HepG2 (cell line): Measurements from ENCODE around the gene PPP1CC. TPM values are rescaled to one million over a fixed set of nuclear protein-coding genes. Genes with fewer than 3 reads are reported as not detected.

ENCODE experiments used
- ATAC-seq: fragments of 200-7000 bp; cut with Tn5 transposase; 3 replicates; pipeline ENCODE4 v1.9.1; 2020; ENCODE audit warnings: mild to moderate bottlenecking, moderate library complexity
- BruUV-seq: library from RNA; stranded (reverse); fragments of 400-500 nt; replicated peaks from 2 replicates; lab custom pipeline; 2021; lab: Mats Ljungman, UMichigan
- CTCF ChIA-PET: fragments of 300-600 bp; formaldehyde crosslinking; extraction: SDS; loops from one replicate; lab custom pipeline; 2021; ENCODE audit warnings: low total read pairs, inconsistent platforms, low intra/inter-chr PET ratio; lab: Yijun Ruan, JAX
- POLR2A ChIA-PET: fragments of 350-600 bp; sonication (Branson Sonifier 250); formaldehyde crosslinking; loops from one replicate; lab custom pipeline; 2020; ENCODE audit warnings: antibody characterized with exemption, inconsistent platforms; lab: Yijun Ruan, JAX
- DNase-seq: peaks from one replicate; pipeline ENCODE4 v3.0.0-alpha.2; 2015; ENCODE audit warnings: low spot score
- FAIRE-seq: peaks from 3 replicates; lab custom pipeline; 2011; peaks lifted over from hg19 to GRCh38; lab: Jason Lieb, UNC
- H2AFZ ChIP-seq: one replicate; pipeline ENCODE4 v1.6.1; 2011; ENCODE audit warnings: low read length, inconsistent platforms
- H3K27ac ChIP-seq: fragments of 300-600 bp; 3 replicates; pipeline ENCODE4 v1.8.0; 2011; ENCODE audit warnings: mixed run types, mild to moderate bottlenecking, mixed read lengths, low read length, inconsistent platforms; ENCODE audit not compliant: insufficient read depth; ENCODE audit errors: extremely low read length
- H3K27me3 ChIP-seq, 2 experiments: fragments of 200-600 bp in 1 of 2; 2 replicates in 1 of 2; 3 replicates in 1 of 2; pipeline versions ENCODE4 v1.6.0 to v1.8.0; 2011; ENCODE audit warnings: low read length in 2 of 2, mild to moderate bottlenecking in 2 of 2, moderate library complexity in 2 of 2, inconsistent platforms in 1 of 2; ENCODE audit not compliant: insufficient read depth in 2 of 2, control insufficient read depth in 1 of 2
- H3K36me3 ChIP-seq, 2 experiments: fragments of 200-600 bp in 1 of 2; replicated peaks in 1 of 2; 2 replicates in 1 of 2; 3 replicates in 1 of 2; pipeline versions ENCODE4 v1.5.1 to v1.8.0; 2011; ENCODE audit warnings: low read length in 2 of 2, inconsistent platforms in 1 of 2; ENCODE audit not compliant: insufficient read depth in 2 of 2, control insufficient read depth in 1 of 2
- H3K4me1 ChIP-seq: 2 replicates; pipeline ENCODE4 v1.5.1; 2012; ENCODE audit warnings: low read length, inconsistent platforms; ENCODE audit not compliant: insufficient read depth
- H3K4me2 ChIP-seq: 2 replicates; pipeline ENCODE4 v1.6.0; 2011; ENCODE audit warnings: low read depth, low read length, inconsistent platforms
- H3K4me3 ChIP-seq, 3 experiments: fragments of 200-600 bp in 1 of 3; sonication (generic), shearing (Covaris generic) in 1 of 3; replicated peaks in 1 of 3; 2 replicates each; pipeline ENCODE4 v1.5.1; 2011 to 2016; ENCODE audit warnings: low read length in 3 of 3, inconsistent platforms in 2 of 3, low read depth in 2 of 3, mild to moderate bottlenecking in 2 of 3, control low read depth in 1 of 3, mixed read lengths in 1 of 3; ENCODE audit not compliant: insufficient read depth in 1 of 3
- H3K79me2 ChIP-seq: one replicate; pipeline ENCODE4 v1.6.1; 2011; ENCODE audit warnings: low read length, inconsistent platforms; ENCODE audit not compliant: insufficient read depth
- H3K9ac ChIP-seq: 2 replicates; pipeline ENCODE4 v1.6.0; 2011; ENCODE audit warnings: mild to moderate bottlenecking, low read depth, low read length, inconsistent platforms; ENCODE audit not compliant: insufficient read depth
- H3K9me3 ChIP-seq: 2 replicates; pipeline ENCODE4 v1.5.1; 2012; ENCODE audit warnings: mild to moderate bottlenecking, low read length
- H4K20me1 ChIP-seq: 2 replicates; pipeline ENCODE4 v1.6.0; 2011; ENCODE audit warnings: inconsistent platforms, mild to moderate bottlenecking, low read length, moderate library complexity; ENCODE audit not compliant: insufficient read depth
- CENPT ChIP-seq: sonication (generic); formaldehyde crosslinking; IDR thresholded peaks from 2 replicates; pipeline ENCODE4 v1.8.0; 2022; ENCODE audit warnings: low read depth, mild to moderate bottlenecking, moderate library complexity, missing genetic modification reagents
- HDAC2 ChIP-seq: sonication (generic); formaldehyde crosslinking; IDR thresholded peaks from 2 replicates; pipeline ENCODE4 v1.4.0; 2020; ENCODE audit warnings: missing genetic modification reagents
- HOXD1 ChIP-seq: sonication (generic); formaldehyde crosslinking; IDR thresholded peaks from 2 replicates; pipeline ENCODE4 v1.5.0; 2020; ENCODE audit warnings: missing genetic modification reagents
- PAXIP1 ChIP-seq: sonication (generic); formaldehyde crosslinking; conservative IDR thresholded peaks from 2 replicates; pipeline ENCODE4 v1.4.0; 2020; ENCODE audit warnings: mild to moderate bottlenecking, missing genetic modification reagents, moderate library complexity
- PHF21A ChIP-seq: sonication (generic); formaldehyde crosslinking; IDR thresholded peaks from 2 replicates; pipeline ENCODE4 v1.5.0; 2020; ENCODE audit warnings: mild to moderate bottlenecking, missing genetic modification reagents
- SOX6 ChIP-seq, 2 experiments: fragments of 450-650 bp in 1 of 2; sonication (generic) in 1 of 2; formaldehyde crosslinking in 1 of 2; IDR thresholded peaks; 2 replicates each; pipeline versions ENCODE4 v1.4.0 to v1.6.1; 2017 to 2020; ENCODE audit warnings: antibody characterized with exemption in 1 of 2, mild to moderate bottlenecking in 1 of 2, missing genetic modification reagents in 1 of 2
- SYNCRIP ChIP-seq: fragments of 200-400 bp; formaldehyde crosslinking; IDR thresholded peaks from 2 replicates; pipeline ENCODE4 v1.6.1; 2018; ENCODE audit warnings: mild to moderate bottlenecking, low read depth, low read length; ENCODE audit not compliant: insufficient read depth
- ZBTB3 ChIP-seq: sonication (generic); formaldehyde crosslinking; IDR thresholded peaks from 2 replicates; pipeline ENCODE4 v1.4.0; 2020; ENCODE audit warnings: low read depth, mild to moderate bottlenecking, moderate library complexity, missing genetic modification reagents, borderline replicate concordance
- ZNF121 ChIP-seq: sonication (generic); formaldehyde crosslinking; IDR thresholded peaks from 2 replicates; pipeline ENCODE4 v1.5.0; 2020; ENCODE audit warnings: mild to moderate bottlenecking, missing genetic modification reagents
- WGBS: methylation state at CpG from one replicate; pipeline ENCODE4 v1.1.6; 2017; ENCODE audit warnings: low lambda C conversion rate; 5-methylcytosine and 5-hydroxymethylcytosine counted together
- in situ Hi-C: cut with HindIII; loops from 2 replicates; pipeline ENCODE4 v1.10.0; 2017; ENCODE audit warnings: low pct_unique_long_range_greater_than_20kb; ENCODE audit not compliant: extremely low pct_ligation_motif_present
- intact Hi-C: fragments of 100-400 bp; cut with micrococcal nuclease; formaldehyde crosslinking; loops from one replicate; pipeline ENCODE4 v1.10.0; 2022; ENCODE audit not compliant: unreplicated experiment
- polyA plus RNA-seq, 8 experiments: library from polyadenylated mRNA; depleted of rRNA in 3 of 8; stranded (reverse) in 7 of 8; unstranded in 1 of 8; fragments of >200 nt; fragmentation: Illumina TruSeq in 4 of 8; extraction: Trizol in 4 of 8; gene quantifications; 2 replicates each; pipeline versions ENCODE4 v1.2.1 to v1.2.3, GENCODE V29; 2011 to 2016; ENCODE audit warnings: low read depth in 4 of 8, missing spikeins in 1 of 8, mixed read lengths in 1 of 8; ENCODE audit not compliant: insufficient read depth in 1 of 8
- total RNA-seq, 5 experiments: library from RNA; depleted of rRNA; stranded (reverse); fragments of >200 nt; fragmentation: Illumina TruSeq; extraction: Trizol; gene quantifications; 2 replicates each; pipeline ENCODE4 v1.2.3, GENCODE V29; 2016; ENCODE audit warnings: low read depth in 1 of 5
- TF ChIP-seq, protein P1 (sequence below): IDR thresholded peaks from 2 replicates; pipeline ENCODE4 v1.4.0; 2020; ENCODE audit warnings: mild to moderate bottlenecking, missing genetic modification reagents

PPP1CC gene
- total and polyA plus RNA-seq, 2 of the 13 experiments (the other 11 are each of a cell fraction or from before 2014, with no cell fraction given): 178 to 187 TPM

DNA sequence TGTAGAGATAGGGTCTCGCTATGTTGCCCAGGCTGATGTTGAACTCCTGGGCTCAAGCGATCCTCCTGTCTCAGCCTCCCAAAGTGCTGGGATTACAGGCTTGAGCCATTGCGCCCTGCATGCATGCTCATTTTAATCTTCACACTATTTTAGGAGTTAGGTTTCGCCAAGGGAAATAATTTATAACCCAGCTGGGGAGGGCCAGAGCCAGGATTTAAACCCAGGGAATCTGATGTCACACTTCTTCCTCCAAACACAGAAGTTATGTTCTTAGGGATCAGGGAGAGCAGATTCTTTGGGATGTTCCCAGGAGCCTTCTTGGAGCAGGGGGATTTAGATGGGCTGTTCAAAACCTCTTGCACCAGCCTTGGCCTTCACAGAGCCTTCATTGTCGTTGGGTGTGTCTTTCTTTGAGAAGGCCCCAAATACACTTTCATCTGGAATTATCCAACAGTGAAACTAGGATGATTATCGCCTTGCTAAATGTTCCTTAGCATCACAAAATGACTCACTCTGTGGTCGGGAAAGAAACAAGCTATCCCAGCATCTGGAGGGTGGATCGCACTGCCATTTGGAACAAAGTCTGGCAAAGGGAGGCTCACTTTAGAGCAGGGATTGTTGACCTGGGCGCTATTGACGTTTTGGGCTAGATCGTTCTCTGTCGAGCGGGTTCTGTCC, 8.2 kb upstream of the PPP1CC start:
- no peak for FAIRE-seq
- Histone ChIP-seq H4K20me1 (no peaks in the 10 kb centered on the region), H3K9ac (no peak overlapping the region), H3K4me1 (peaks cover 2% of the 10 kb centered on the region; the same call in 1 of the 2 replicates), H3K36me3 (no peaks in the 10 kb centered on the region), H3K4me3 (no peak overlapping the region), H2AFZ (no peak overlapping the region), H3K27ac (no peak overlapping the region), H3K4me2 (no peak overlapping the region), H3K79me2 (no peaks in the 10 kb centered on the region), H3K27me3 (peaks cover 0 to 6% of the 10 kb centered on the region in 2 experiments; a peak in 2 of 5 replicates), H3K9me3 (no peaks in the 10 kb centered on the region)
- no TSS peak for BruUV-seq
- 54% methylated on average over 13 of the region's 13 CpGs for WGBS
- CTCF ChIA-PET: no interaction called here
- POLR2A ChIA-PET: no interaction called here
- no peak for DNase-seq
- TF ChIP-seq ZNF121 (CRISPR knock-in tag): 0 out of 2 replicates have a peak, but pooled peaks have one; percentile 29
- TF ChIP-seq ZBTB3 (CRISPR knock-in tag): no peak
- in situ Hi-C loops: no loop called here
- intact Hi-C loops: no loop called here
- no peak for ATAC-seq

DNA sequence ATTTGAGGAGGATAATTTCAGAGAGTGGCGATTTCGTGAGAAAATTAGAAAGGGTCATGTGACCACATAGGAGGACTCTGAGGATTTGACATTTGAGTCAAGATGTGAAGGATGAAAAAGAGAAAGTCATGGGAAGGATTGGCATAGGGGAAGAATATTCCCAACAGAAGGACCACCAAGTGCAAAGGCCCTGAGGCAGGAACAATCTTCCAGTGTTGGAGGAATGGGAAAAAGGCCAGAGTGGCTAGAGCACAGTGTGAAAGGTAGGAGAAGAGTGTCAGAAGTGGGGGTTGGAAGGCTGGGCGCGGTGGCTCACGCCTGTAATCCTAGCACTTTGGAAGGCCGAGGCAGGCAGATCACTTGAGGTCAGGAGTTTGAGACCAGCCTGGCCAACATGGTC, 3.9 kb upstream of the PPP1CC start:
- H3K27me3 ChIP-seq: peaks cover 0 to 6% of the 10 kb centered on the region in 2 experiments; a peak in 2 of 5 replicates
- no peak for TF ChIP-seq CENPT
- TF ChIP-seq, protein P1, sequence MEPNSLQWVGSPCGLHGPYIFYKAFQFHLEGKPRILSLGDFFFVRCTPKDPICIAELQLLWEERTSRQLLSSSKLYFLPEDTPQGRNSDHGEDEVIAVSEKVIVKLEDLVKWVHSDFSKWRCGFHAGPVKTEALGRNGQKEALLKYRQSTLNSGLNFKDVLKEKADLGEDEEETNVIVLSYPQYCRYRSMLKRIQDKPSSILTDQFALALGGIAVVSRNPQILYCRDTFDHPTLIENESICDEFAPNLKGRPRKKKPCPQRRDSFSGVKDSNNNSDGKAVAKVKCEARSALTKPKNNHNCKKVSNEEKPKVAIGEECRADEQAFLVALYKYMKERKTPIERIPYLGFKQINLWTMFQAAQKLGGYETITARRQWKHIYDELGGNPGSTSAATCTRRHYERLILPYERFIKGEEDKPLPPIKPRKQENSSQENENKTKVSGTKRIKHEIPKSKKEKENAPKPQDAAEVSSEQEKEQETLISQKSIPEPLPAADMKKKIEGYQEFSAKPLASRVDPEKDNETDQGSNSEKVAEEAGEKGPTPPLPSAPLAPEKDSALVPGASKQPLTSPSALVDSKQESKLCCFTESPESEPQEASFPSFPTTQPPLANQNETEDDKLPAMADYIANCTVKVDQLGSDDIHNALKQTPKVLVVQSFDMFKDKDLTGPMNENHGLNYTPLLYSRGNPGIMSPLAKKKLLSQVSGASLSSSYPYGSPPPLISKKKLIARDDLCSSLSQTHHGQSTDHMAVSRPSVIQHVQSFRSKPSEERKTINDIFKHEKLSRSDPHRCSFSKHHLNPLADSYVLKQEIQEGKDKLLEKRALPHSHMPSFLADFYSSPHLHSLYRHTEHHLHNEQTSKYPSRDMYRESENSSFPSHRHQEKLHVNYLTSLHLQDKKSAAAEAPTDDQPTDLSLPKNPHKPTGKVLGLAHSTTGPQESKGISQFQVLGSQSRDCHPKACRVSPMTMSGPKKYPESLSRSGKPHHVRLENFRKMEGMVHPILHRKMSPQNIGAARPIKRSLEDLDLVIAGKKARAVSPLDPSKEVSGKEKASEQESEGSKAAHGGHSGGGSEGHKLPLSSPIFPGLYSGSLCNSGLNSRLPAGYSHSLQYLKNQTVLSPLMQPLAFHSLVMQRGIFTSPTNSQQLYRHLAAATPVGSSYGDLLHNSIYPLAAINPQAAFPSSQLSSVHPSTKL (CRISPR knock-in tag): no peak
- TF ChIP-seq HDAC2 (CRISPR knock-in tag): no peak
- TF ChIP-seq PHF21A (CRISPR knock-in tag): no peak
- TF ChIP-seq HOXD1 (CRISPR knock-in tag): no peak
- TF ChIP-seq SOX6 (IDR thresholded peaks at IDR 0.05): no peak
- TF ChIP-seq SOX6 (CRISPR knock-in tag; IDR thresholded peaks at IDR 0.05): no peak
- no peak for TF ChIP-seq SYNCRIP
- TF ChIP-seq PAXIP1 (CRISPR knock-in tag): no peak

More for the DNA sequence above, 3.9 kb upstream of the PPP1CC start:
- Histone ChIP-seq H3K4me2 (no peak overlapping the region), H3K9me3 (no peaks in the 10 kb centered on the region), H3K36me3 (no peaks in the 10 kb centered on the region), H4K20me1 (peaks cover 6% of the 10 kb centered on the region), H3K79me2 (peaks cover 9% of the 10 kb centered on the region), H3K9ac (no peak overlapping the region), H3K27ac (no peak overlapping the region), H2AFZ (no peak overlapping the region), H3K4me1 (peaks cover 27% of the 10 kb centered on the region), H3K4me3 (no peak overlapping the region)
- FAIRE-seq (no peak), DNase-seq (no peak), ATAC-seq (no peak)
- in situ Hi-C loops: no loop called here
- CTCF ChIA-PET: no interaction called here
- no TSS peak for BruUV-seq
- POLR2A ChIA-PET: no interaction called here
- intact Hi-C loops: no loop called here
- 69% methylated on average over 6 of the region's 6 CpGs for WGBS
